Mucosa of rectum (tissue), 2 donors: ENCODE measurements around the gene LSAMP.

Experiments
- H3K27ac ChIP-seq, 2 donors: one replicate each; pipeline ENCODE4 v1.7.0; 2013; ENCODE audit warnings: inconsistent platforms in 2 of 2, low read depth in 2 of 2, low read length in 2 of 2
- H3K27me3 ChIP-seq, 2 donors: one replicate each; pipeline ENCODE4 v1.7.0; 2013; ENCODE audit warnings: low read length in 2 of 2; ENCODE audit not compliant: control insufficient read depth in 2 of 2, insufficient read depth in 2 of 2
- H3K36me3 ChIP-seq, 2 donors: one replicate each; pipeline ENCODE4 v1.7.0; 2013; ENCODE audit warnings: low read length in 2 of 2; ENCODE audit not compliant: control insufficient read depth in 2 of 2, insufficient read depth in 2 of 2
- H3K4me1 ChIP-seq, 2 donors: one replicate each; pipeline ENCODE4 v1.7.0; 2013; ENCODE audit warnings: low read length in 2 of 2, mild to moderate bottlenecking in 1 of 2; ENCODE audit not compliant: control insufficient read depth in 2 of 2, insufficient read depth in 2 of 2
- H3K4me3 ChIP-seq, 2 donors: one replicate each; pipeline ENCODE4 v1.7.0; 2013; ENCODE audit warnings: low read length in 2 of 2
- H3K9ac ChIP-seq, 2 donors: one replicate each; pipeline ENCODE4 v1.7.0; 2013; ENCODE audit warnings: low read length in 2 of 2, low read depth in 1 of 2, mild to moderate bottlenecking in 1 of 2
- H3K9me3 ChIP-seq, 2 donors: one replicate each; pipeline ENCODE4 v1.7.0; 2013; ENCODE audit warnings: low read length in 2 of 2; ENCODE audit not compliant: control insufficient read depth in 2 of 2
- donor health status: healthy.
- donor health status: Normal muscosa, but diverticular disease.

Gene LSAMP

DNA sequence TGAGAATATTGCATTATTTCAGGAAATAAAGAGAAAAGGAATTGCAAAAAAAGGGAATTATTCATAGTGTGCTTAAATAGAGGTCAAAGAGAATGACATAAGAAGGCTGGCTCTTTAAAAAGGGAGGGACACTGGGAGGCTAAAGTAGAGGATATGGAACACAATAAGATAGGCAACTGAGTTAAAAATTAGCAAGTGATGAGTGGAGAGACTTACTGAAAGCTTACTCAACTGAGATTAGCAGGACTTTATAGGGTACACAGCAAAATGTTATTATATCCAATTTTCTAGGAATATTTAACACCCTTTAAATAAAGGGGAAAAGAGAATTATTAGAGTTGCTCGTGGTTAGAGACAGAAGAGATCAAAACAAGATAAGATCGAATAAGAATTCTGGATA, 375.2 kb downstream of the LSAMP start:
- H3K36me3 ChIP-seq, result no peaks in the 10 kb centered on the region
- H3K4me3 ChIP-seq, result no peak overlapping the region
- H3K9me3 ChIP-seq, result no peaks in the 10 kb centered on the region
- H3K9ac ChIP-seq, result no peak overlapping the region
- no peaks in the 10 kb centered on the region for H3K4me1 ChIP-seq
- no peak overlapping the region for H3K27ac ChIP-seq
- no peaks in the 10 kb centered on the region for H3K27me3 ChIP-seq

DNA sequence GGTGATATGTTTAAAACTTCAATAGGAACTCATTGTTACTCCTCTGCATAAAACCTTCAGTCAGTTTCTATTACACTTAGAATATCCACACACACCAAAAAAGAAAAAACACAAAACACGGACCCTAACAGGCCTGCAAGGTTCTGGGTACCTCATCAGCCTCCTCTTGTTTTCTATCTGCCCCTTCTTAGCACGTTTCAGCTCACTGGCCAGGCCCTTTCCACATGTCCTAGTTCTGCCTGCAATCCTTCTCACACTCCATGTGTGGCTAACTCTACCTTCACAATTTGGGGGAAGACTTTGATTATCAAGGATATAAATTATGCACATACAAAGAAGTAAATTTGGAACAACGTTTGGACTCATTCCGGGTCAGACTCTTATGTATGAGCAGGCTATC, 376.3 kb downstream of the LSAMP start:
- Histone ChIP-seq H3K27ac (no peak overlapping the region), H3K4me1 (no peaks in the 10 kb centered on the region)

GRCh38 chr3:116067326-116067725, 378.0 kb downstream of the LSAMP start:
- no peaks in the 10 kb centered on the region for H3K4me1 ChIP-seq
- H3K9ac ChIP-seq, result no peak overlapping the region
- H3K36me3 ChIP-seq, result no peaks in the 10 kb centered on the region
- no peak overlapping the region for H3K4me3 ChIP-seq
- no peaks in the 10 kb centered on the region for H3K27me3 ChIP-seq
- no peak overlapping the region for H3K27ac ChIP-seq
- no peaks in the 10 kb centered on the region for H3K9me3 ChIP-seq

More for the DNA sequence above, 376.3 kb downstream of the LSAMP start:
- no peaks in the 10 kb centered on the region for H3K27me3 ChIP-seq
- H3K9ac ChIP-seq, result no peak overlapping the region
- H3K36me3 ChIP-seq, result no peaks in the 10 kb centered on the region
- H3K4me3 ChIP-seq, result no peak overlapping the region
- H3K9me3 ChIP-seq, result no peaks in the 10 kb centered on the region

- H3K27me3 ChIP-seq, result no peaks in the 10 kb centered on the region
- H3K9ac ChIP-seq, result no peak overlapping the region
- H3K36me3 ChIP-seq, result no peaks in the 10 kb centered on the region
- H3K4me3 ChIP-seq, result no peak overlapping the region
- H3K4me1 ChIP-seq, result no peaks in the 10 kb centered on the region
- no peaks in the 10 kb centered on the region for H3K9me3 ChIP-seq
- no peak overlapping the region for H3K27ac ChIP-seq
Observed at GRCh38 chr3:116065501-116065900, 379.8 kb downstream of the LSAMP start.

GRCh38 chr3:116064646-116065045, 380.6 kb downstream of the LSAMP start:
- Histone ChIP-seq H3K27ac (no peak overlapping the region), H3K27me3 (no peaks in the 10 kb centered on the region), H3K36me3 (no peaks in the 10 kb centered on the region), H3K9ac (no peak overlapping the region), H3K4me3 (no peak overlapping the region), H3K9me3 (no peaks in the 10 kb centered on the region), H3K4me1 (no peaks in the 10 kb centered on the region)

GRCh38 chr3:116059421-116060096, 385.7 kb downstream of the LSAMP start:
- Histone ChIP-seq H3K27me3 (no peaks in the 10 kb centered on the region), H3K4me3 (no peak overlapping the region), H3K27ac (no peak overlapping the region), H3K9me3 (no peaks in the 10 kb centered on the region), H3K36me3 (no peaks in the 10 kb centered on the region), H3K9ac (no peak overlapping the region), H3K4me1 (no peaks in the 10 kb centered on the region)

DNA sequence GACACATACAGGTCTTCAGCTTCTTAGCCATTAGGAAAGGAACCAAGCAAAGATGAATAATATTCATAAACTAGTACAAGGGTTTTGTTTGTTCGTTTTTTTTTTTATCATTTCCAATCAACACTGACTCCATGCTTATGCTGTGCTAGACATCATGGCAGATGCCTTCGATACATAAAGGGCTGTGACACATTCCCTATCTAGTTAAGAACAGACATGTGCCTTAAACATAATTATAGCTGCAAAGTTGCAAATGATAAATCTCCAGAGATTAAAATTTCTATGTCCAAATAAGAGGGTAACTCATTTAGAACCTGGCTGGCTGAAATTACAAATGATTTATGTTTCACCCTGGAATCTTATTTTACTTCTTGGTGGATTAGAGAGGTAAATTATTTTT, 386.4 kb downstream of the LSAMP start:
- H3K4me1 ChIP-seq, result no peaks in the 10 kb centered on the region
- no peaks in the 10 kb centered on the region for H3K27me3 ChIP-seq
- no peaks in the 10 kb centered on the region for H3K9me3 ChIP-seq
- no peak overlapping the region for H3K9ac ChIP-seq
- no peak overlapping the region for H3K27ac ChIP-seq
- H3K4me3 ChIP-seq, result no peak overlapping the region
- H3K36me3 ChIP-seq, result no peaks in the 10 kb centered on the region

DNA sequence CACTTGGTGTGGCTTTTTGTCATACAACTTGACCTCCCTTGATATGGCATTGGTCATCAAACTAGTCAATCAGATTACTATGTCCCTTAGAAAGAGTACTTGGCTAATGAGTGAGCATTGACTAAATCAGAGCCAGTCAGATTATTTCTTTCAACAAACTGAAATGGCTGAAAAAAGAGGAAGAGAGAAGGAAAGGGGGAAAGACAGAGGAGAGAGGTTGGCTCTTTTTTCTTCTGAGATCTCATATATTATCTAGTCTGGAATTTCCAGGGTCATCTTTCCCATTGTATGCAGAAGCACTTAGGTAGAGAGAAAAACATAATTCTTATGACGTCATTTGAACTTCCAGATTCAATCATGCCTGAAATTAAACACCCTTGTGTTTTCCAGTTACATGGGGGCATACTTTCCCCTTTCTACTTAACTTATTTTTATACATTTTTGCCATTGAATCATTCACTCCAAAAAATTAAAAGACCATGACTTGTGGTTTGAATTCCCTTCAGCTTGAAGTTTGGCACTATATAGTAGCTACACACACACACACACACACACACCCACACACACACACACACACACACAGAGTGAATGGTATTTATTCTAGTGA, 387.8 kb downstream of the LSAMP start:
- Histone ChIP-seq H3K27ac (no peak overlapping the region), H3K9me3 (no peaks in the 10 kb centered on the region), H3K36me3 (no peaks in the 10 kb centered on the region), H3K4me1 (no peaks in the 10 kb centered on the region), H3K9ac (no peak overlapping the region), H3K4me3 (no peak overlapping the region), H3K27me3 (no peaks in the 10 kb centered on the region)

DNA sequence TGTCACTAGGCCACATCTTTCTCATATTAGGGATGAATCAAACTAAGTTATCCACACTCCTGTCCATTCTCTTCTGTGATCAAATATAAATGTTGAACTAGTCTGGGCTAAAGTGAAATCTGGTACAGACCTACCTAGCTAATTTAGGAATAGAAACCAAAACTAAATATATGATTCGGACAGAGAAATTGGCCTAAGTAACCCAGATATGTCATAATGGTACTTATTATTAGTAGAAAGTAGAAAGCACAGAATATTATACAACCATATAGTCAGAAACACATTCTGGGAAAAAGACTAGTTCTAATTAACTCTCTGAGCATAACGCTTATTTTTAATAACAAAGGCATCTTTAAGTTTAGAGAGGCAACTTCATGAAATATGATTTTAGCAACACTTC, 389.0 kb downstream of the LSAMP start:
- H3K4me1 ChIP-seq, result no peaks in the 10 kb centered on the region
- no peaks in the 10 kb centered on the region for H3K9me3 ChIP-seq
- H3K27ac ChIP-seq, result no peak overlapping the region
- H3K36me3 ChIP-seq, result no peaks in the 10 kb centered on the region
- H3K27me3 ChIP-seq, result no peaks in the 10 kb centered on the region
- H3K9ac ChIP-seq, result no peak overlapping the region
- H3K4me3 ChIP-seq, result no peak overlapping the region

DNA sequence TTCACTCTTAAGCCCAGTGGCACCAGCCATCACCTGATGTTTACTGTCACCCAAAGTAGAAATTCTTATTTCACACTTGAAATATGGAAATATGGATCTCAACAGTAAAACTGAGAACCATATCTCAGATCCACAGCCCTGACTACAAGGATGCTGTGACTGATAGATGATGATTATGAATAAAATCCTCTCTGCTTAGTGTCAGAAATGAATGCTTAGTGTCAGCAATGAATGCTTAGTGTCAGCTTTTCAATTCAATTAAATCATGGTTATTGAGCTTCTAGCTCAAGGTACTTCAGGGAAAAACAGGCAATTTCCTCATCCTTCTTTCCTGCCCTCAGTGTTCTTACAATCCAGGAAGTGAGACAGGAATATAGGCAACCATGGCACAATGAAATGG, 392.3 kb downstream of the LSAMP start:
- Histone ChIP-seq H3K36me3 (no peaks in the 10 kb centered on the region), H3K4me3 (no peak overlapping the region), H3K9ac (no peak overlapping the region), H3K4me1 (no peaks in the 10 kb centered on the region), H3K27ac (no peak overlapping the region), H3K9me3 (no peaks in the 10 kb centered on the region), H3K27me3 (no peaks in the 10 kb centered on the region)
